Endothelial cell (in vitro differentiated cells): ENCODE measurements around the gene LUC7L2. TPM values are rescaled to one million over a fixed set of nuclear protein-coding genes. Genes with fewer than 3 reads are reported as not detected.
"Not testable (repeated sequence)": the region's sequence is repeated elsewhere in the genome, so short reads cannot be mapped to it uniquely, and the experiment has no call there.

ENCODE experiments used
- DNase-seq: peaks from one replicate; pipeline ENCODE4 v3.0.0; 2021; ENCODE audit warnings: low spot score
- H3K27ac Mint-ChIP-seq: one replicate; pipeline ENCODE4 v1.8.0; 2021; ENCODE audit warnings: mixed read lengths, inconsistent platforms; ENCODE audit not compliant: unreplicated experiment
- H3K27me3 Mint-ChIP-seq: one replicate; pipeline ENCODE4 v1.8.0; 2021; ENCODE audit warnings: mild to moderate bottlenecking, moderate library complexity, mixed read lengths, inconsistent platforms; ENCODE audit not compliant: unreplicated experiment
- H3K36me3 Mint-ChIP-seq: one replicate; pipeline ENCODE4 v1.8.0; 2021; ENCODE audit warnings: mild to moderate bottlenecking, low read depth, mixed read lengths, inconsistent platforms; ENCODE audit not compliant: unreplicated experiment
- H3K4me1 Mint-ChIP-seq: one replicate; pipeline ENCODE4 v1.8.0; 2021; ENCODE audit warnings: mild to moderate bottlenecking, mixed read lengths, inconsistent platforms; ENCODE audit not compliant: unreplicated experiment
- H3K4me3 Mint-ChIP-seq: one replicate; pipeline ENCODE4 v1.8.0; 2021; ENCODE audit warnings: mild to moderate bottlenecking, mixed read lengths, inconsistent platforms; ENCODE audit not compliant: unreplicated experiment
- H3K9me3 Mint-ChIP-seq: one replicate; pipeline ENCODE4 v1.8.0; 2021; ENCODE audit warnings: mixed read lengths, inconsistent platforms; ENCODE audit not compliant: unreplicated experiment
- CTCF ChIP-seq: fragments of 200-600 bp; sonication (generic); IDR thresholded peaks from one replicate; pipeline ENCODE4 v1.5.0; 2021; ENCODE audit warnings: antibody characterized with exemption; ENCODE audit not compliant: unreplicated experiment
- total RNA-seq: library from RNA; stranded (reverse); fragmentation: NEBNext Ultra II Directional; extraction: Animal tissue kit (Norgen Biotek cat#: 25700); gene quantifications from one replicate; pipeline ENCODE4 v1.2.1, GENCODE V29; 2021; ENCODE audit not compliant: unreplicated experiment

The LUC7L2 gene
- total RNA-seq, 1 donor from 2014 or later, result 83.5 TPM

GRCh38 chr7:139329119-139329518 lies 30.6 kb upstream of the LUC7L2 start:
- H3K36me3 Mint-ChIP-seq, result no peaks in the 10 kb centered on the region
- peaks cover 2% of the 10 kb centered on the region for H3K27me3 Mint-ChIP-seq
- no peak for TF ChIP-seq CTCF
- H3K27ac Mint-ChIP-seq, result no peak overlapping the region
- DNase-seq, result no peak
- no peak overlapping the region for H3K4me3 Mint-ChIP-seq
- H3K9me3 Mint-ChIP-seq, result no peaks in the 10 kb centered on the region
- no peaks in the 10 kb centered on the region for H3K4me1 Mint-ChIP-seq

GRCh38 chr7:139330333-139331030 lies 29.2 kb upstream of the LUC7L2 start:
- Mint-ChIP-seq H3K4me1 (no peaks in the 10 kb centered on the region), H3K36me3 (no peaks in the 10 kb centered on the region)

GRCh38 chr7:139332697-139333359 lies 26.9 kb upstream of the LUC7L2 start:
- TF ChIP-seq CTCF, result no peak
- Mint-ChIP-seq H3K36me3 (no peaks in the 10 kb centered on the region), H3K4me1 (no peaks in the 10 kb centered on the region), H3K27ac (no peak overlapping the region), H3K9me3 (no peaks in the 10 kb centered on the region), H3K4me3 (no peak overlapping the region), H3K27me3 (peaks cover 2% of the 10 kb centered on the region)
- DNase-seq, result no peak

More at GRCh38 chr7:139330333-139331030, 29.2 kb upstream of the LUC7L2 start:
- Mint-ChIP-seq H3K9me3 (no peaks in the 10 kb centered on the region), H3K27ac (no peak overlapping the region), H3K4me3 (no peak overlapping the region), H3K27me3 (peaks cover 2% of the 10 kb centered on the region)
- DNase-seq, result no peak
- TF ChIP-seq CTCF, result no peak

GRCh38 chr7:139333443-139333842 lies 26.3 kb upstream of the LUC7L2 start:
- not testable (repeated sequence) for H3K9me3 Mint-ChIP-seq, H3K36me3 Mint-ChIP-seq, H3K27me3 Mint-ChIP-seq, H3K27ac Mint-ChIP-seq, H3K4me3 Mint-ChIP-seq, H3K4me1 Mint-ChIP-seq, DNase-seq

GRCh38 chr7:139334399-139335150 lies 25.1 kb upstream of the LUC7L2 start:
- DNase-seq, result no peak
- TF ChIP-seq CTCF, result no peak
- Mint-ChIP-seq H3K9me3 (peaks cover 5% of the 10 kb centered on the region), H3K4me3 (no peak overlapping the region), H3K4me1 (no peaks in the 10 kb centered on the region), H3K36me3 (peaks cover 6% of the 10 kb centered on the region), H3K27ac (no peak overlapping the region), H3K27me3 (peaks cover 2% of the 10 kb centered on the region)
